Mesendoderm (in vitro differentiated cells): ENCODE measurements around the gene TIMM22.
A peak's percentile ranks its signal among the peaks of the same experiment; 100 is the strongest.

ENCODE experiments used
- DNase-seq: peaks from one replicate; pipeline ENCODE4 v3.0.0; 2013
- H2AK5ac ChIP-seq: 2 replicates; pipeline ENCODE4 v1.6.1; 2013; ENCODE audit warnings: low read length, inconsistent platforms
- H2BK120ac ChIP-seq: 2 replicates; pipeline ENCODE4 v1.6.1; 2013; ENCODE audit warnings: low read depth, mild to moderate bottlenecking, low read length, moderate library complexity, mixed read lengths
- H2BK15ac ChIP-seq: replicated peaks from 2 replicates; pipeline ENCODE4 v1.6.1; 2013; ENCODE audit warnings: low read depth, mild to moderate bottlenecking, moderate library complexity
- H2BK5ac ChIP-seq: 2 replicates; pipeline ENCODE4 v1.6.1; 2013; ENCODE audit warnings: low read length, inconsistent platforms
- H3K18ac ChIP-seq: 2 replicates; pipeline ENCODE4 v1.6.1; 2013; ENCODE audit warnings: mild to moderate bottlenecking, low read length, mixed read lengths
- H3K23ac ChIP-seq: one replicate; pipeline ENCODE4 v1.6.1; 2013; ENCODE audit warnings: low read length
- H3K27ac ChIP-seq: 2 replicates; pipeline ENCODE4 v1.5.1; 2013; ENCODE audit warnings: low read depth, mild to moderate bottlenecking, inconsistent platforms, low read length, moderate library complexity
- H3K27me3 ChIP-seq: 2 replicates; pipeline ENCODE4 v1.6.1; 2013; ENCODE audit warnings: low read length, control low read depth, mild to moderate bottlenecking, inconsistent platforms; ENCODE audit not compliant: insufficient read depth, poor library complexity
- H3K36me3 ChIP-seq: 2 replicates; pipeline ENCODE4 v1.6.1; 2013; ENCODE audit warnings: low read length, inconsistent platforms; ENCODE audit not compliant: control insufficient read depth, insufficient read depth
- H3K4ac ChIP-seq: one replicate; pipeline ENCODE4 v1.6.1; 2013; ENCODE audit warnings: low read depth, mild to moderate bottlenecking, low read length, moderate library complexity
- H3K4me1 ChIP-seq: 2 replicates; pipeline ENCODE4 v1.6.1; 2013; ENCODE audit warnings: low read depth, low read length, inconsistent platforms; ENCODE audit not compliant: control insufficient read depth
- H3K4me2 ChIP-seq: 2 replicates; pipeline ENCODE4 v1.6.1; 2013; ENCODE audit warnings: low read length
- H3K4me3 ChIP-seq: 2 replicates; pipeline ENCODE4 v1.5.1; 2013; ENCODE audit warnings: mild to moderate bottlenecking, low read length
- H3K56ac ChIP-seq: one replicate; pipeline ENCODE4 v1.6.1; 2013; ENCODE audit warnings: low read length
- H3K79me1 ChIP-seq: 2 replicates; pipeline ENCODE4 v1.6.1; 2013; ENCODE audit warnings: low read length, inconsistent platforms
- H3K79me2 ChIP-seq: 2 replicates; pipeline ENCODE4 v1.6.1; 2013; ENCODE audit warnings: mild to moderate bottlenecking, low read length; ENCODE audit not compliant: control insufficient read depth, insufficient read depth
- H3K9ac ChIP-seq: 2 replicates; pipeline ENCODE4 v1.6.1; 2013; ENCODE audit warnings: low read length, inconsistent platforms
- H4K5ac ChIP-seq: one replicate; pipeline ENCODE4 v1.6.1; 2013; ENCODE audit warnings: low read length
- H4K8ac ChIP-seq: one replicate; pipeline ENCODE4 v1.6.1; 2013; ENCODE audit warnings: low read depth, mild to moderate bottlenecking, control low read depth, low read length, moderate library complexity
- WGBS: extraction: QIAGEN DNeasy Blood & Tissue Kit; methylation state at CpG from one replicate; pipeline ENCODE4 v1.1.7; 2013; ENCODE audit warnings: low lambda C conversion rate, missing lambda C conversion rate; ENCODE audit not compliant: insufficient coverage; ENCODE audit errors: extremely low coverage; 5-methylcytosine and 5-hydroxymethylcytosine counted together

TIMM22 gene

DNA sequence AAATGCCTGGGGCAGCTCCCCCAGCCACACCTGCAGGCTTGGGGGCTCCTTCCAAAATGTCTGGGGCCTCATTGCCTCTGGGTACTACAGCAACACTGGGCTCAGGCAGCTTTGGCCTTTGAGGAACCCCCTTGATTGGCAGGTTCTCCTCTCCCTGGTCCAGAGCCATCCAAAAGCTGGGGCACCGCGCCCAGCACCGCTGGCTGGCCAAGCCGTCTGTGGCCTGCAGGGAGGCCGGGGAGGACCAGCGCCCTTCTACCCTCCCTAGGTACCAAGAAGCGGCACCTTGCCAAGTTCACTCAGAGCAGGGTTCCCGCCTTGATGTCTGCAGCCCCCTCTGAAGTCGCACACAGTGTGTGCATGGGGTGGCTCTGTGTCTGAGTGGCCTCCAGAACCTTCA is 30.1 kb downstream of the TIMM22 start:
- H3K18ac ChIP-seq = no peak overlapping the region
- H3K4me1 ChIP-seq = no peaks in the 10 kb centered on the region
- H3K27ac ChIP-seq = no peak overlapping the region
- no peak overlapping the region for H3K4me3 ChIP-seq
- H3K9ac ChIP-seq = no peak overlapping the region
- no CpG with 5 or more reads among the region's 9 CpGs for WGBS
- H2BK120ac ChIP-seq = no peak overlapping the region
- no peaks in the 10 kb centered on the region for H3K27me3 ChIP-seq
- H2BK15ac ChIP-seq = no peak overlapping the region
- H3K4me2 ChIP-seq = no peak overlapping the region
- no peak overlapping the region for H4K8ac ChIP-seq
- H3K79me1 ChIP-seq = no peaks in the 10 kb centered on the region
- H4K5ac ChIP-seq = no peak overlapping the region
- no peak overlapping the region for H3K23ac ChIP-seq
- no peak overlapping the region for H2AK5ac ChIP-seq
- H3K79me2 ChIP-seq = no peaks in the 10 kb centered on the region
- DNase-seq = no peak
- H3K4ac ChIP-seq = no peak overlapping the region
- H2BK5ac ChIP-seq = no peak overlapping the region
- H3K36me3 ChIP-seq = no peaks in the 10 kb centered on the region
- H3K56ac ChIP-seq = no peak overlapping the region

DNA sequence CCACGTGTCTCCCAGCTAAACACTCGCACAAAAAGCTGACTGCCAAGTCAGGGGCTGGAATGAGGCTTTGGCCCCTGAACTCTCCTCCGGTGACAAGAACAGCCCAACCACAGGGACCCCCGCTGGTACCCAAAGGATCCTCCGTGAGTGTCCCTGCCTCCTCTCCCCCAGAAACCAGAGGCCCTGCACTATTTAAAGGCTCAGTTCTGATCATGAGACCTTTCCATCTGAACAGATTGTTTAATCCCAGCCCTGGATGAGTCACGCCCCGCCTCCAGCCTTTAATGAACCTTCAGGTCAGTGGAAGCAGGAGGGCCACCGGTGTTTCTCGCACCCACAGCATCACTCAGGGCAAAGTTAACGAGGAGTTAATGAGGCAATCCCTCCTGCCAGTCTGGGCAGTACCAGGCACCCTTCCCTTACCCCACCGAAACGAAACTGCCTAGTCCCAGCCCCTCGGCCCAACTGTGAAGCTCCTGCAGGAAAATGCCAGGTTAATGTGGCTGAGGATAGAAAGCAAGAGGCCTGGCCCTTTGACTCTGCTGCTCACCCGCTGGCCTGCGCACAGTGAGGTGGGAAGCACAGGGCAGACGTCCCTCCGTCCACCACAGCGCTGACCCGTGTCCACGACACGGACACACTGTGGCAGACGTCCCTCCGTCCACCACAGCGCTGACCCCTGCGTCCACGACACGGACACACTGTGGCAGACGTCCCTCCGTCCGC is 32.4 kb downstream of the TIMM22 start:
- no peak overlapping the region for H3K4me2 ChIP-seq
- no peaks in the 10 kb centered on the region for H3K79me1 ChIP-seq
- no peaks in the 10 kb centered on the region for H3K27me3 ChIP-seq
- no peak overlapping the region for H3K4ac ChIP-seq
- no CpG with 5 or more reads among the region's 30 CpGs for WGBS
- H3K23ac ChIP-seq = no peak overlapping the region
- H3K27ac ChIP-seq = no peak overlapping the region
- no peak overlapping the region for H2AK5ac ChIP-seq
- no peaks in the 10 kb centered on the region for H3K4me1 ChIP-seq
- H2BK5ac ChIP-seq = no peak overlapping the region
- DNase-seq = no peak
- H3K36me3 ChIP-seq = no peaks in the 10 kb centered on the region
- H2BK15ac ChIP-seq = no peak overlapping the region
- H3K56ac ChIP-seq = no peak overlapping the region
- no peak overlapping the region for H3K4me3 ChIP-seq
- H3K79me2 ChIP-seq = no peaks in the 10 kb centered on the region
- no peak overlapping the region for H4K5ac ChIP-seq
- H4K8ac ChIP-seq = no peak overlapping the region
- H3K9ac ChIP-seq = no peak overlapping the region
- H2BK120ac ChIP-seq = no peak overlapping the region
- H3K18ac ChIP-seq = no peak overlapping the region

DNA sequence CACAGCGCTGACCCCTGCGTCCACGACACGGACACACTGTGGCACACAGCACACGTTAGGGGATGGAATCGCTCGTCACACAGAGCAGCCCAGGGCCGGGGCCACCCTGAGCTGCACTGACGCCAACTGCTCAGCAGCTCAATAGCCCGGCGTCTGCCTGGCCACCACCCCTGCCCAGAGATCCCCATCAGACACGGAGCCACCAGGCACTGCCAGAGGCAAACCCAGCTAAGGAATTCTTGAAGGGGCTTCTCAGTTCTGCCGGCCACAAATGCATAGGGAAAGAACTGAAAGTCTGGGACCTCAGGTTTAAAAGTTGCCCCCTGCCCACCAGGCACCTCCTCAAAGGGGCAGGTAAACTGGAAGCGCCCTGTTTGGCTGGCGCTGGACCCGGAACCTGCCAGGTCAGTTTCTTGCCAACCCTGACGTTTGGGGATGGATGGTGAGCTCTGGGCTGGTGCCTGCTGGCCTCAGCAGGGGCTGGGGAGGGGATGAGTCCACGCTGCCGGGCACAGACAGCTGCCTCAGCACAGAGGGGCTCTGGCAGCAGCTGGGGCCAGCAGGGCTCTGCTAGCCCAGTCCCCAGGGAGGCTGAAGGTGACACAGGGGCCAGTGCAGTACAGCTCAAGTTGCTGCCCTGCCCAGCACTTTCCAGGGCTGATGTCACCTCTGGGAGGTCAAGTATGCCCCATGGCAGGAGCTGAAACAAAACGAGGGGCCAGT is 33.2 kb downstream of the TIMM22 start:
- WGBS = no CpG with 5 or more reads among the region's 20 CpGs
- H2BK5ac ChIP-seq = no peak overlapping the region
- no peak overlapping the region for H3K18ac ChIP-seq
- no peak overlapping the region for H3K4me3 ChIP-seq
- no peaks in the 10 kb centered on the region for H3K36me3 ChIP-seq
- no peak overlapping the region for H4K8ac ChIP-seq
- H2BK15ac ChIP-seq = no peak overlapping the region
- H3K27ac ChIP-seq = no peak overlapping the region
- H3K56ac ChIP-seq = no peak overlapping the region
- no peak overlapping the region for H3K23ac ChIP-seq
- H3K4me1 ChIP-seq = no peaks in the 10 kb centered on the region
- H4K5ac ChIP-seq = no peak overlapping the region
- no peaks in the 10 kb centered on the region for H3K27me3 ChIP-seq
- no peaks in the 10 kb centered on the region for H3K79me2 ChIP-seq
- no peak overlapping the region for H3K4me2 ChIP-seq
- no peak overlapping the region for H3K9ac ChIP-seq
- no peak for DNase-seq
- no peak overlapping the region for H2BK120ac ChIP-seq
- no peak overlapping the region for H2AK5ac ChIP-seq
- no peak overlapping the region for H3K4ac ChIP-seq
- H3K79me1 ChIP-seq = no peaks in the 10 kb centered on the region

DNA sequence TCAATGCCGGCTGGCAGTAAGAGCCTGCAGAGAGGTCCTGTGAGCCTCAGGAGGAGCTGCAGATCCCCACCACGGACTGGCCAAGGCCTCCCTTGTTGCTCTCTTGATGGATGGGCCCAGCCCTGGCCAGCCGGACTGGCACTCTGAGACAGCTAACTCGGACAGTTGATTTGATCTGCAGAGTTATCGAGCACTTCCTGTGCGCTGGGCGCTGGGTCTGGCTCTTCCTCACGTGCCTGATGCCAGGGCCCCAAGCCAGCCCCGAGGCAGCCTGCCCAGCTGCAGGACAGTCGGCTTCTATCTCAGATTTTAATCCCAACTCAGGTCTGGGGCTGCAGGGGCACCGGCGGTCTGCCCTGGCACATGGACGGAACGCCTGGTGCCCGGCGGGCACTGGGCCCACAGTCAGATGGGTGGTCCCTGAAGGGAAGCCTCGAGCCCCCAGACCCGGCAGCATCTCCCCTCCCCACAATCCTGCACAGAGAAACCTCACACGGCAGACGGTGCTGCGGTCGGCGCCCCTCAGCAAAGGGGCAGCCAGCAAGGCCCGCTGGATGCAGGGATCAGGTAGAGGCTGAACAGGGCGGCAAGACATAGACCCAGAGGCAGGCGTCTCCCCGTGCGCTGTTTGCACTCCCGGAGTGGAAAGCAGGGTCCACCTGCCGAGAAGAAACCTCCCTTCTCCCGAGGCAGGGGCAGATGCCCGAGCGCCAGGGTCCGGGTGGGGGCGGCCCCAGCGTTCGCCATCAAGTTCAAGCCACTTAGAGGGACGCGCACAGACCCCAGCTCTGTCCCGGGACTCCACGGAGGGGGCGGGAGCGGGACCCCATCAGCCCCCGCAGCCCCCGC is 34.0 kb downstream of the TIMM22 start:
- Histone ChIP-seq H2BK5ac (no peak overlapping the region), H2BK15ac (no peak overlapping the region), H3K4me1 (no peaks in the 10 kb centered on the region), H3K23ac (no peak overlapping the region), H3K36me3 (no peaks in the 10 kb centered on the region), H3K56ac (no peak overlapping the region), H2AK5ac (no peak overlapping the region), H3K4me2 (no peak overlapping the region), H3K79me2 (no peaks in the 10 kb centered on the region), H3K79me1 (no peaks in the 10 kb centered on the region), H4K8ac (no peak overlapping the region), H3K9ac (no peak overlapping the region), H3K4me3 (no peak overlapping the region), H3K18ac (peak overlapping the region; percentile 25), H4K5ac (no peak overlapping the region), H3K27me3 (no peaks in the 10 kb centered on the region), H3K4ac (no peak overlapping the region), H3K27ac (no peak overlapping the region), H2BK120ac (no peak overlapping the region)
- no peak for DNase-seq
- WGBS = no CpG with 5 or more reads among the region's 45 CpGs

DNA sequence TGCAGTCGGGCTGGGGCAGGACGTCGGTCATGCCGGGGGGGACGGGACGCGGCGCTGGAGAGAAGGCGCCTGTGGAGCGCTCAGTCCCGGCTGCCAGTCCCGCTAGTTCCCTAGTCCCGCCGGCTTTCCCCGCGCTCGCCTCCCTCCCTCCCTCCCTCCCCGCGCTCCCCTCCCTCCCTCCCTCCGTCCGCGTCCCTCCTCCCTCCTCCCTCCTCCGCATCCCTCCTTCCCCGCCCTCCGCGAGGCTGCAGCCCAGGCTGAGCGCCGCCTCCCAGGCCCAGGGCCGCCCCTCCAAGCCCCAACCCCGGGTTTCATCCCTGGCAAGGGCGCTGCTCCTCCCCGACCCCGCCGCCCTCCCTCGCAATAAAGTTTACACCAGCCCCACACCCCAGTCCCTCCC is 34.8 kb downstream of the TIMM22 start:
- H4K8ac ChIP-seq = no peak overlapping the region
- H2BK15ac ChIP-seq = no peak overlapping the region
- H3K79me1 ChIP-seq = no peaks in the 10 kb centered on the region
- no peak overlapping the region for H2AK5ac ChIP-seq
- no peak overlapping the region for H2BK120ac ChIP-seq
- no peak overlapping the region for H3K23ac ChIP-seq
- H3K27me3 ChIP-seq = no peaks in the 10 kb centered on the region
- peak overlapping the region; percentile 70 for H3K56ac ChIP-seq
- no peaks in the 10 kb centered on the region for H3K4me1 ChIP-seq
- DNase-seq = peak; percentile 71
- no peak overlapping the region for H3K4ac ChIP-seq
- peak overlapping the region; percentile 48 for H3K9ac ChIP-seq
- H2BK5ac ChIP-seq = no peak overlapping the region
- H3K4me2 ChIP-seq = peak overlapping the region; percentile 54
- no peak overlapping the region for H3K4me3 ChIP-seq
- H4K5ac ChIP-seq = no peak overlapping the region
- H3K18ac ChIP-seq = peak overlapping the region; percentile 25
- no peak overlapping the region for H3K27ac ChIP-seq
- WGBS = no CpG with 5 or more reads among the region's 35 CpGs
- no peaks in the 10 kb centered on the region for H3K36me3 ChIP-seq
- no peaks in the 10 kb centered on the region for H3K79me2 ChIP-seq
